Measurements from ENCODE around the gene TMEM30A.

DNA sequence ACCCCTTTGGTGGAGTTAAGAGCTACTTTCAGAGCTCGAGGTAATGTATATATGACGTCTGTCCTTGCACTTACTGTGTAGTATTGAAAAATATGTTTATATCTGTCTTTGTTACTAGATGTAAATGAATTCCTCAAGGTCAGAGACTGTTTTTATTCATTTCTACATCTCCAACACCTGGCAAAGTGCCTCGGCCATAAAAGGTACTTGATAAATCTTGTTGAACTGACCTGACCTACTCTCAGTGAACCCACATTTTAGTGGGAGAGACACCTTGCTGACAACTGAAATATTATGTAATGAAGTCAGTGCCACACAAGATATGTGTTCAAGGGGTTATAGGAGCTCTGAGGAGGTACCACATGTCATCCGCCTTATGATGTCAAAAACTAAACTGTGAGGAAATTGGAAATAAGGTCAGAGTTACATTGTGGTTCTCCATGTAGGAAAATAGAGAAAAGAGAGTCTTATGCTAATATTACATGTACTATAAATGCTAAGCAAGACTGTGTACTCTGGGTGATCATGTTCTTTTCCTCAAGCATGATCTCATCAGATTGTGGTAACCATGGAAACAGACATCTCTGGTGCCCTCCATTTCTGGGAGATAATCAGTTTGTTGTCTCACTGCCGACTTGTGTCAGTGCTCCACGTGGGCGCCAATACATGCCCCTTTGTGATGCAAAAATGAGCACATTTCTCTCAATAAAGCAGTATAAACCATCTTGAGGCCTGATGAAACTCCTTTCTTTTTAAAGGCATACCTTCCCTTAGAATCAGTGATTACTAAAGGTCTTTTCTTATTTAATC, 5.7 kb upstream of the TMEM30A start:
- TF ChIP-seq POLR2AphosphoS5 (IDR thresholded peaks at IDR 0.05; ENCODE audit: borderline replicate concordance, low read depth, low read length): no peak
- TF ChIP-seq EZH2 (IDR thresholded peaks at IDR 0.05): no peak

Data from SK-N-MC (cell line).